ENCODE data around the gene MIGA2. TPM values are rescaled to one million over a fixed set of nuclear protein-coding genes. Genes with fewer than 3 reads are reported as not detected.
"Not testable (repeated sequence)": the region's sequence is repeated elsewhere in the genome, so short reads cannot be mapped to it uniquely, and the experiment has no call there.

MIGA2 gene
- total RNA-seq, 1 donor from 2014 or later = 10.8 TPM

- peak within 1 kb of the TSS; percentile 62 for H3K9ac ChIP-seq
- no peaks in the 10 kb centered on the region for H3K9me3 Mint-ChIP-seq
- TF ChIP-seq, protein P1, sequence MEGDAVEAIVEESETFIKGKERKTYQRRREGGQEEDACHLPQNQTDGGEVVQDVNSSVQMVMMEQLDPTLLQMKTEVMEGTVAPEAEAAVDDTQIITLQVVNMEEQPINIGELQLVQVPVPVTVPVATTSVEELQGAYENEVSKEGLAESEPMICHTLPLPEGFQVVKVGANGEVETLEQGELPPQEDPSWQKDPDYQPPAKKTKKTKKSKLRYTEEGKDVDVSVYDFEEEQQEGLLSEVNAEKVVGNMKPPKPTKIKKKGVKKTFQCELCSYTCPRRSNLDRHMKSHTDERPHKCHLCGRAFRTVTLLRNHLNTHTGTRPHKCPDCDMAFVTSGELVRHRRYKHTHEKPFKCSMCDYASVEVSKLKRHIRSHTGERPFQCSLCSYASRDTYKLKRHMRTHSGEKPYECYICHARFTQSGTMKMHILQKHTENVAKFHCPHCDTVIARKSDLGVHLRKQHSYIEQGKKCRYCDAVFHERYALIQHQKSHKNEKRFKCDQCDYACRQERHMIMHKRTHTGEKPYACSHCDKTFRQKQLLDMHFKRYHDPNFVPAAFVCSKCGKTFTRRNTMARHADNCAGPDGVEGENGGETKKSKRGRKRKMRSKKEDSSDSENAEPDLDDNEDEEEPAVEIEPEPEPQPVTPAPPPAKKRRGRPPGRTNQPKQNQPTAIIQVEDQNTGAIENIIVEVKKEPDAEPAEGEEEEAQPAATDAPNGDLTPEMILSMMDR (IDR thresholded peaks at IDR 0.05) = no peak
- TF ChIP-seq EZH2phosphoT487 (IDR thresholded peaks at IDR 0.05) = no peak
- TF ChIP-seq EZH2 (IDR thresholded peaks at IDR 0.05) = no peak
- peak within 1 kb of the TSS; percentile 93 for H3K4me3 ChIP-seq
- H3K36me3 ChIP-seq = no peaks in the 10 kb centered on the region
- no peaks in the 10 kb centered on the region for H3K4me1 ChIP-seq
- peak within 1 kb of the TSS; percentile 84 for H3K27ac ChIP-seq
- peaks cover 3% of the 10 kb centered on the region for H3K27me3 Mint-ChIP-seq (ENCODE audit: insufficient read depth, low read depth)
- peak within 1 kb of the TSS; percentile 95 for H3K27ac Mint-ChIP-seq
- H3F3A ChIP-seq (ENCODE audit: low read depth) = peaks cover 24% of the 10 kb centered on the region
- peak within 1 kb of the TSS; percentile 95 for H2AFZ ChIP-seq (replicated peaks)
- DNase-seq (ENCODE audit: low spot score) = peak; percentile 98
- peaks cover 21% of the 10 kb centered on the region for H3K27me3 ChIP-seq
- H3K9me3 ChIP-seq (ENCODE audit: low read depth) = no peaks in the 10 kb centered on the region
- H3K79me2 ChIP-seq (ENCODE audit: low read depth) = peaks cover 43% of the 10 kb centered on the region
- H3K4me3 Mint-ChIP-seq = peak within 1 kb of the TSS; percentile 97
- peaks cover 15% of the 10 kb centered on the region for H4K20me1 ChIP-seq (ENCODE audit: low read depth)
- H3K4me1 Mint-ChIP-seq = peaks cover 31% of the 10 kb centered on the region
- H3K4me2 ChIP-seq = peak within 1 kb of the TSS; percentile 90
- H3K36me3 Mint-ChIP-seq = peaks cover 5% of the 10 kb centered on the region
These were observed 74.5 kb downstream of the MIGA2 start, which contains the start of the genes CRAT and PTPA for GRCh38 chr9:129110740-129111527. Gene CRAT, minus strand, starts transcription at chr9:129110793. Its CDS starts 284 bp downstream, at chr9:129110509. Gene PTPA, plus strand, starts transcription at chr9:129111415. Its CDS starts 186 bp downstream, at chr9:129111601.

DNA sequence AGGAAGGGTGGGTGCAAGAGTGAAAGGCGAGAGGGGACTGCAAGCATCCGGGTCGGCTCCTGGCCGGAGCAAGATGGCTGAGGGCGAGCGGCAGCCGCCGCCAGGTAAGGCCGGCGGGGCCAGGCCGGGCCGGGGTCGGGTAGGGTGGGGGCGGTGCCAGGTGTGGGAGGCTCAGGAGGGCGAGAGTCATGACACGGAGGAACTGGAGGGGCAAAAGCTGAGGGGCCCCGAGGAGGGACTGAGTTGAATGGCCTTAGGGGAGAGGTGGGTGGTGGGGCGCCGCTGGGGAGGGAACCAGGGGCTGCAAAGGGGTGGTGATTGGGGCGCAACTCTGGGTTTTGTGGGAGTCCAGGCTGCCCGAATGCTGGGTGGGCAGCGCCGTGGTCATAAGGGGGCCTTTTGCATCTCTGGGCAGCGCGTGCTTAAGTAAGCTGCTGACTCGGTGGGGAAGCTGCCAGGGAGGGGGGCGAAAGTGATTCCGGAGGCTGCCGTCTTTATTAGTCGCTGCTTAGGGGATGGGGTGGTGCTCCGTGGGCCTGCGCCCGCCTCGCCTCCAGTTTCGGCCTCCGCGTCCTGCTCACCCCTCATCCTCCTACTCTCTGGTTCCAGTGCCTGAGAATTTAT, 75.2 kb downstream of the MIGA2 start:
- Histone ChIP-seq H3F3A (ENCODE audit: low read depth) (peaks cover 24% of the 10 kb centered on the region), H3K79me2 (ENCODE audit: low read depth) (peaks cover 50% of the 10 kb centered on the region), H3K4me3 (peak overlapping the region; percentile 93), H3K9ac (peak overlapping the region; percentile 62), H3K4me1 (no peaks in the 10 kb centered on the region), H3K27me3 (peaks cover 21% of the 10 kb centered on the region), H2AFZ (replicated peaks) (peak overlapping the region; percentile 95), H4K20me1 (ENCODE audit: low read depth) (peaks cover 15% of the 10 kb centered on the region), H3K4me2 (peak overlapping the region; percentile 90), H3K36me3 (no peaks in the 10 kb centered on the region), H3K27ac (peak overlapping the region; percentile 84), H3K9me3 (ENCODE audit: low read depth) (no peaks in the 10 kb centered on the region)
- Mint-ChIP-seq H3K27ac (peak overlapping the region; percentile 95), H3K4me3 (peak overlapping the region; percentile 97), H3K36me3 (peaks cover 3% of the 10 kb centered on the region), H3K4me1 (peaks cover 31% of the 10 kb centered on the region), H3K27me3 (ENCODE audit: insufficient read depth, low read depth) (peaks cover 3% of the 10 kb centered on the region), H3K9me3 (no peaks in the 10 kb centered on the region)
- TF ChIP-seq, protein P1 (IDR thresholded peaks at IDR 0.05) = no peak
- TF ChIP-seq EZH2 (IDR thresholded peaks at IDR 0.05) (no peak), EZH2phosphoT487 (IDR thresholded peaks at IDR 0.05) (no peak)
- DNase-seq (ENCODE audit: low spot score) = peak; percentile 62

DNA sequence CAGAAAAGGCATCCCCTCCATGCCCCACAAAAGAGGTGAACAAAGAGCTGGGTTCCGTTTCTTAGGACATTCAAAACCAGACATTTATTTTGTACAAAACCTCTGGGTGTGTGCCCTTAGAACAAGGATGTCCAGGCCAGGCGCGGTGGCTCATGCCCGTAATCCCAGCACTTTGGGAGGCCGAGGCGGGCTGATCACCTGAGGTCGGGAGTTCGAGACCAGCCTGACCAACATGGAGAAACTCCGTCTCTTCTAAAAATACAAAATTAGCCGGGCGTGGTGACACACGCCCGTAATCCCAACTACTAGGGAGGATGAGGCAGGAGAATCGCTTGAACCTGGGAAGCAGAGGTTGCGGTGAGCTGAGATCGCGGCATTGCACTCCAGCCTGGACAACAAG, 76.1 kb downstream of the MIGA2 start:
- peak overlapping the region; percentile 80 for H3K27ac Mint-ChIP-seq
- H3K36me3 ChIP-seq; H3K9me3 Mint-ChIP-seq; H3K27me3 Mint-ChIP-seq (ENCODE audit: insufficient read depth, low read depth); H3K4me1 ChIP-seq; DNase-seq (ENCODE audit: low spot score); H3K36me3 Mint-ChIP-seq; H2AFZ ChIP-seq (replicated peaks); H3K9me3 ChIP-seq (ENCODE audit: low read depth): not testable (repeated sequence)
- H3K4me3 Mint-ChIP-seq = peak overlapping the region; percentile 97
- Histone ChIP-seq H3K9ac (peak overlapping the region; percentile 62), H3K27me3 (peaks cover 21% of the 10 kb centered on the region), H3K4me3 (peak overlapping the region; percentile 93), H3K27ac (peak overlapping the region; percentile 44), H3K4me2 (peak overlapping the region; percentile 90), H3F3A (ENCODE audit: low read depth) (peaks cover 24% of the 10 kb centered on the region), H3K79me2 (ENCODE audit: low read depth) (peaks cover 59% of the 10 kb centered on the region), H4K20me1 (ENCODE audit: low read depth) (peaks cover 15% of the 10 kb centered on the region)
- H3K4me1 Mint-ChIP-seq = peaks cover 31% of the 10 kb centered on the region
